Medulla oblongata (tissue), 1 donor: Measurements from ENCODE around the gene KRT6A.

Source experiments
- DNase-seq: peaks from one replicate; pipeline ENCODE4 v3.0.0-alpha.2; 2015; ENCODE audit errors: extremely low spot score

KRT6A gene

DNA sequence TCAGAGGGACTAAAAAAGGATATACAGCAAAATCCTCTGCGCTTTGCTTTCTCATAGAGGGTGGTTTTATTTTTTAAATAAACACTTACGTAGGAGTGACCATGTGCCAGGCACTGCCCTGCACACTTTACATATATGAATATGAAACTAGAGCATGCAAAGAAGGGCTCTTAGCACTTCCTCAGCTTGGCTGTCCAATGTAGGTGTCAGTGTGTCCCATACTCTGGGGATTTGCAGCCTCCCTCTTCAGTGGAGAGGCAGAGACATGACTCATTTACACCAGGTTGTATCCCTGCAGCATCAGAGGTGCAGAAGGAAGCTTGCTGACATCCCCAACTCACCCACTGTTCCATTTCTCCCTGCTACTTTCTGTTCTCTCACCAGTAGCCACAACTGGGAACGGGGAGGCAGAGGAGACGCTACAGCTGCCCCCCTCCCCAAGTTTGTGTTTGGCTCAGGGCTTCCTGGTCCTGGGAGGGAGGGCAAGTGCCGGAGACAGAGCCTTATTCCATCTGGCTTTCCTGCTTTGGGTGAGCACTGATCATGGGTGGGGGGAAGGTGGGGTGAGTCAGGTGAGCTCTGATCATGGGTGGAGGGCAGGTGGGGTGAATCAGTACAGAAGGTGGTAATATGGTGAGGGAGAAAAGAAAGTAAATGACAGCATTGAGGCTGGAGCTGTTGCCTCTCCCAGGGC, 32.0 kb upstream of the KRT6A start:
- DNase-seq = no peak

DNA sequence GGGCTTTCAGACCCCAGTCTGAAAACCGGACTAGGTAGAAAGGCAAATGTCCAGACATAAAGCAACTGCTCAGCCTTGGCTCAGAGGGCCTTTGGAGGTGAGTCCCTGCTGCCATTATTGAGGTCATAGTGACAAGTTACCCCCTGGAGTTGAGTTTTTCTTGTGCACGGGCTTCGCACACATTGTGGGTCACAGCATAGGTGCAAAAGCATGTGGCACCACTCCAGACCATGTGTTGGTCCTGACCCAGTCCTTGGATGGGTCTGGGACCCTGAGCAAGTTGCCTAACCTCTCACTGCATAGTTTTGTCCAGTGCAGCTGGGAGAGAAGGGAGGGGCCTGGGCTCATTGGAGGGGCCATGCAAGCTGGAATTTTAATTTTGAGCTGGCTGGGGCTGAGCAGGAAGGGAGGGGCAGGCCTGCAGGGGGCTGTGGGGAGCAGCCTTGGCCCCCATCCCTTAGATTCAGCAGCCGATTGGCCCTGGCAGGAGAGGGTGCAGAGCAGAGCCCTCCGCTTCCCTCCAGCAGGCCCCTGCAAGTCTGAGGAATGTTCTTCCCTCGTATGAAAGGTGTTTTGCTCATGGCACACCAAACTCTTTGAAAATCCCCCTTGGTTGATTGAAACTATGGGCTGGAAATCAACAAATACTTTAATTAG, 31.3 kb upstream of the KRT6A start:
- no peak for DNase-seq

DNA sequence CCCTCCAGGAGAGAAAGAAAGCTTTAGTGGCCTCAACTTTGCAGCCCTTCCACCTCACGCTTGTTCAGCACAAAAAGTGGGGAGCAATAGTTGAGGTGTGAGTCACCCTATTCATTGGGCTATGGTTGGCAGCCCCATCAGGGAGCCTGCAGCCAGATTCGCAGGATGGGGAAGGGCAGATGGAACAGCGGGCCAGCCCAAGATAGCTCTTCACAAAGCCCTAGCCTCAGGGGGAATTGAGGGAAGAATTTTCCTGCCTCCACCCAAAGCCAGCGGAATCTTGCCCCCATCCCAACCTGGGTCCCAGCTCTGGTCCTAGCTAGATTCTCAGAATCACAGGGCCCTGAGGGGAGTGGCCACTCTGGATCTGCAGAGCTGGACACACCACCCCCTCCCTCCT, 30.8 kb upstream of the KRT6A start:
- DNase-seq = no peak

DNA sequence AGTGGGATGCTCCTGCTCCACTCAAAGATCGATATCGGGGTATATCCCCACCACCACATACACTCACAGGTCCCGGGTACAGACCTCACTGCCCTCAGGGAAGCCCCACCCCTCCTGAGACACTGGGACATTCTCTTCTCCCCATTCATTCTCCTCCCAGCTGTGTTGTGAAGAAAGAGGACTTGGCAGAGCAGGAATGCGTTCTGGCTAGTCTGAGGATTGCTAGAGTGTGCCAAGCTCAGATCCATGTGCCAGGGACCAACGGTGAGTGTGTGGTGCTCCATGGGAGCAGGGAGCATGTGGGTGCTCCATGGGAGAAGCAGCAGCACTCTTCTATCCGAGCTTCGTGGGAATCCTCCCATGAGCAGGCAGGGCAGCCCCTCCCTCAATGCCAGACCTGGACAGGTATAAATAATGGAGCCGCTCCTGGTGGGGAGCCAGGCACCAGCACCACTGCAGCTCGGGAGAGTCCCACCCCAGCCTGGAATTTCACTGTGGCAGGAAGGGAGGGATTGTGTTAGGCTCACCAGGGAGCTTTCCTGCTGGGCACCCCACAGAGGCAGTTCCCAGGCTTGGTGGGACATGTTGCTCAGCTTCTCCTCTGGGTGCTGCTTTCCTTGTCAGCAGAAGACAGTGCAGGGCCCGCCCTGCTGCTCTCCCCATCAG, 29.4 kb upstream of the KRT6A start:
- DNase-seq = peak; percentile 28

DNA sequence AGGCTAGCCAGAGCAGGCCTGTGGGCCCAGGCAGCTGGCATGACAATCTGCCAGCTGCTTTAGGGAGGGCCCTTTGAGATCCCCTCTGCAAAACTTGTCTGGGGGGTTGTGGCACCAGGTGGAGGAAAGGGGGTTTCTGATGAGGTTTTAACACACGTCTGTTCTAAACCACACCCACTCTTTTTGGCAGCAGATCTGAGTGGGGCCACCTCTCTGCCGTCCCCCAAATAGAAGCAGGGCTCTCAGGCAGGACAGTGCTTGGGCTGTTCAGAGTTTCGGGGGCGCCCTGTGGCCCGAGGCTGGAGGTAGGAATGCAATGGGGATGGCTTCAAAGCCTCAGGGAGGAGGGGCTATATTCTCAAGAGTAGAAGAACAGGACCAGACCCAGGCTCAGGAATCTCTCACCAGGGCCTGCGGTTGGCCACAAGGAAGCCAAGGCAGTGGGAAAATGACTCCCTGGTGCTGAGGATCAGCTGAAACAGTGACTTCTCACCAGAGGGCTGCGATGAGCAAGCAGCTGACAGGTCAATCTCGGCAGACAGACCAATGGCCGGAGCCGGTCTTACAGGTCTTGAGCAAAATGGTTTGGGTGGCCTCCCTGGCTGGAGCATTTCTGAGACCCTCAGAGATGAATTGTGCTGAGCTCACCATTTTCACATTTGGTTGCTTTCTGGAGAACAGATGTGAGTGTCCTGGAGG, 28.7 kb upstream of the KRT6A start:
- no peak for DNase-seq

DNA sequence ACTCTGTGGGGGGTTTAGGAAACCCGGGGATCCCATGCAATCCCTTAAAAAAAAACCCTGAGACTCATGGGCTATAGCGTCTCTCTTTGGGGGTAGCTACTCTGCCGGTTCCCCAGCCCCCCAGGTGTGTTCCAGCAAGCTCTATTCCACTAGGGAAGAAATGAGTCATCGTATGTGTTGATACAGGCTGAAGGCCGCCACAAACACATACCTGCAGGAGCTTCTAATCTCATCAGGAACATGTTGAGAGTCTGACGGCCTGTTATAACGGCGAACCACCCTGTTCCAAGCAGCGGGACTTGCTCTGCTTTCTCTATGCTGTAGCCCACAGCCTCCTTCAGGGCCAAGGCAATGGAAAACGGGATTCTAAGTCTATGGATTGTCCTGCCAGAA, 28.1 kb upstream of the KRT6A start:
- DNase-seq = no peak

DNA sequence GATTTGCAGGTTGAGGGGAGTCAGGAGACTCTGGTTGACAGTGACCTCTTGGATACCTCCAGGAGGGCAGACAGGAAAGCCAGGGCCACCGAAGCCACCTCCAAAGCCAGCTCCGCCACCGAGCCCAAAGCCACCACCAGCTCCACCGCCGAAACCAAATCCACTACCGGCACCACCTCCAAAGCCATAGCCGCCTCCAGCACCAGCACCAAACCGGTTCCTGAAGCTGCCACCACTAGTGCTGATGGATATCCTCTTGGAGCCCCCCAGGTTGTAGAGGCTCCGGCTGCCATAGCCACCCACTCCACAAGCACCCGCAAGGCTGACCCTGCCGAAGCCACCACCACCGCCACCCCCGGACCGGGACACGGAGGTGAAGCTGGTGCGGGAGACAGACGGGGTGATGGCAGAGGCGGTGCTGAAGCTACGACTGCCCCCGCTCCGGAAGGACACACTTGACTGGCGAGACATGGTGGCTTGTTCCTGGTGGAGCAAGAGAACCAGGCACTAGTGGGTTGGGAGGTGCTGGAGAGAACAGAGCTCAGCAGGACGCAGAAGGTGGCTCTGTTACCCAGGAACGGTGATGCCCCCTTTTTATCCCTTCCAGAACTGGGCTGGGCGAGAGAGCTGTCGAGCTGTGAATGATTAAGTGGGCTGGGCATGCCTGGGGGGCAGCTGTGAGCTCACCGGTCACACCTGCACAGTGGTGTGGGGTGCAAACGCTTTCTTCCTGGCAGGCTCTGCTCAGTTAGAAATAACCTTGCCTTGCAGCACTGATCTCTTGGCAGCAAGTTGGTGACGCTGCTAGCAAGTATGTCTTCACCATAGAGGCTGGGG, 27.0 kb upstream of the KRT6A start, which contains the start of gene KRT5:
Gene KRT5 (minus strand): TSS at position 569 of the 837 bp plus-strand sequence. CDS start 98 bp downstream, at position 471.
- no peak for DNase-seq

DNA sequence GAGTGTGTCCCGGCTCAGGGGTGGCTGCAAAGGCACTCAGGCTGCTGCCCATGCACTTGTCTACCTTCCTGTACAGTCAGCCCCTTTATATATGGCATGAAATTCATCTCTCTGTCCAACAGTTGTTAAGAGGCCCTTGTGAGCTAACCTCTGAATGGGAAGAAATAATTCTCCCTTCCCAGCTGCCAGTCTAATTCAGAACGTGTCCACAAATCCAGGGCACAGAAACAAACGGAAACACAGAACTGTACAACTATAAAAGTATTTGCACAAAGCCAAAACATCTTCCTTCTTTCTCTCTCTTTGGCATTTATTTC, 26.3 kb upstream of the KRT6A start:
- no peak for DNase-seq

DNA sequence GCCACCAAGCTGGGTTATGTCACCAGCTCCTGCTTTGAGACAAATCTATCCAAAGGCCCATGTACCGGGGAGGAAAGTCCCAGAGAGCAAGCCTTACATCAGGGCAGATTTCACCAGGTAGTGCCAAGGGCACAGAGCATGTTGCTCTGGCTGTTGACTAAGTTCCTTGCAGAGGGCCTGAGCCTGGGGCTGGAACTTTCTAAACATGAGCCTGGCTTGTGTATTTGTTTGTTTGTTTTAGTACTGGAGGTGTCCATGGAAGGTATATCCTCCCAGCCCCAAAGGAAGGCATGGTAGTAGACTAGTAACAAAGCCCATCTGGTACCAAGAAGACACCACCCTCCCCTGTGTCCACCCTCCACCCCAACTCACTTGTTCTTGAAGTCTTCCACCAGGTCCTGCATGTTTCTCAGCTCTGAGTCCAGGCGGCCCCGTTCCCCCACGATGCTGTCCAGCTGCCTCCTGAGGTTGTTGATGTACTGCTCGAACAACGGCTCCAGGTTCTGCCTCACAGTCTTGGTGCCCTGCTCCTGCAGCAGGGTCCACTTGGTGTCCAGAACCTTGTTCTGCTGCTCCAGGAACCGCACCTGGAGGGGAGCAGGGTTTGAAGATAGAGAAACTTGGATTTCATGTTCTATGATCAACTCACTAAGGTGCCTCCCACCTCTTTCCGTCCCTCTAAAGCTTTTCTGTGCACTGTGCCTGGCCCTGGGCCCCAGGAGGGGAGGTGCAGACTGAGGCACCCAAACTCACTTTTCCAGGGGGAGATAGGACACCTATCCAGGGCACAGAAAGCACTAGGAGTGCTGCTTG, 25.7 kb upstream of the KRT6A start:
- no peak for DNase-seq

DNA sequence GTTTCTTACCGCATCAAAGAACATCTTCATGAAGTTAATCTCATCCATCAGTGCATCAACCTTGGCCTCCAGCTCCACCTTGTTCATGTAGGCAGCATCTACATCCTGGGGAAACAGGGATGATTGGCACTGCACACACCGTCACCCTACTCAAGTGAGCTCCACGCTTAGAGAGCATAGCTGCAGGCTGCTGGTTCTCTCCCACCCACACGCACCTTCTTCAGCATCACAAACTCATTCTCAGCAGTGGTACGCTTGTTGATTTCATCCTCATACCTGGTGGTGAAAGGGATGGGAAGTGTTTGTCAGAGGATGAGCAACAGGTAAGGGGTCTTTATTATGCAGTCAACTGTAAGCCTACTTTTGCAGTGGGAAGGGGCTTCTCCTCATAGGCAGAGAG, 24.8 kb upstream of the KRT6A start:
- no peak for DNase-seq

DNA sequence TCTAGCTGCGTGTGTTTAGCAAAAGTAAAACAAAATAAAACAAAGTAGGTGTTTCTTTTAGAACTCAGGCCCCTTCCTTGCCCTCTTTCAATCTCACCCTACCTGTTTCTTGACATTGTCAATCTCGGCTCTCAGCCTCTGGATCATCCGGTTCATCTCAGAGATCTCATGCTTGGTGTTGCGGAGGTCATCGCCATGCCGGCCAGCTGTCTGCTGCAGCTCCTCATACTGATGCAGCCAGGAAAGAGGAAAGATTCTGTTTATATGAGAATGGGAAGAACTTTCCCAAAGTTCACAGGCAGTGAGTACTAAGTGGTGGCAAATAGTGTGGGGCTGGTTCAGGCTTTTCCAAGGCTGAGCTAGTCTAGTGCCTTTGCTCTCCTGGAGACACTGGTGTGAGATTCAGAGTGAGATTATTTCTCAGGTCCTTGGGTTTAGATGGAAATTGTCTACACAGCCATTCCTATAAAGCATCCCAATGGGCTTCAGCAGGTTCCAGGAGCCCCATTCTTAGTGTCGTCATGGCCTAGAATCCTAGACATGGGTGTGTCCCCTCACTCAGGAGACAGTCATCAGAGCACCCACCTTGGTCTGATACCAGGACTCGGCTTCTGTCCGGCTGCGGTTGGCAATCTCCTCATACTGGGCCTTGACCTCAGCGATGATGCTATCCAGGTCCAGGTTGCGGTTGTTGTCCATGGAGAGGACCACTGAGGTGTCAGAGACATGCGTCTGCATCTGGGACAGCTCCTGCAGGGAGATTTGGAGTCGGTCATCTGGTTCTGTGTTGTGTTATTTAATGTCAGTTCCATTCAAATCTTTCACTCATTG, 24.2 kb upstream of the KRT6A start:
- no peak for DNase-seq

DNA sequence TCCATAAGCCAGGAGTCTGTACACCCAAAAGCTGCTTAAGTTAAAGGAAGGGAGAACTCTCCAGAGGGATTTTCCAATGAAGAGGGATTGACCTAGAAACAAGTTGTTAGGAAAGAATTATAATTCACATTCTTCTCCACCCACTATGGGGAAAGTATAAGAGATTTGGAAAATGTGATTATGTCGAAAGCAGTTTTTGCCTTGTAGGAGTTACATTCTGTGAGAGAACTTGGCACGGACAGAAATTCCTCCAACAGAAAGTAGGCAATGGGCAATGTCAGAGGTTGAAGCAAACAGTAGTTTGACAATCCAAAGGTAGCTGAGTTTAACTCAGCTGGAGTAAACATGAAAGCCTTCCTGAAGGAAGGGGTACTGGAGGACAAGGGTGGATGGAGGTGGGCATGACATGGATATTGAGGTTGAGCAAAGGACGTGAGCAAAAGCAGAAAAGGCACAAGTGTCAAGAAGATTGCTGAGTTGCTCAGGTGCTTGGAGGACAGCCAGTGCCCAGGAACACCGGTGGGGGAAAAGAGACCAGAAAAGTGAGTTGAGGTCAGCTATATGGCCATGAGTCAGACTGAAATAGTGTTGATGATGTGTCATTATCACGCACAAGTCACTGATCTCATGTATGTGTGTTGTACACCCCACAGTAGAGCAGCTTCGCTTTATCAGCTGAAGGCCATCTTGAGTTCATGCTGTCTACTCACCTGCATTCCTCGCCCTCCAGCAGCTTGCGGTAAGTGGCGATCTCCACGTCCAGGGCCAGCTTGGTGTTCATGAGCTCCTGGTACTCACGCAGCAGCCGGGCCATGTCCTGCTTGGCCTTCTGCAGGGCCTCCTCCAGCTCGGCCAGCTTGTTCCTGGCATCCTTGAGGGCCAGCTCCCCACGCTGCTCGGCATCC, 23.1 kb upstream of the KRT6A start:
- DNase-seq = no peak

DNA sequence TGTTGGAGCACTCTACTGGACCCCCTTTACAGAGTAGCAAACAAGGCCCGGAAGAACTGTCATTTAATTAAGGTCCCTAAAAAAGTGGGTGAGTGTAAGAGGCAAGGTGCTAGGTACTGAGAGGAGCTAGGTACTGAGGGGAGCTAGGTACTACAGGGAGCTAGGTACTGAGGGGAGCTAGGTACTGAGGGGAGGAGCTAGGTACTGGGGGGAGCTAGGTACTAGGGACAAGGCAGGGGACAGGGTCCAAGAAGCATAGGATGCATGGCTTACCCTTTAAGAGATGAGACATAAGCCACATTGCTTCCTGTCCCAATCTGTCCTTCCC, 22.2 kb upstream of the KRT6A start:
- no peak for DNase-seq

DNA sequence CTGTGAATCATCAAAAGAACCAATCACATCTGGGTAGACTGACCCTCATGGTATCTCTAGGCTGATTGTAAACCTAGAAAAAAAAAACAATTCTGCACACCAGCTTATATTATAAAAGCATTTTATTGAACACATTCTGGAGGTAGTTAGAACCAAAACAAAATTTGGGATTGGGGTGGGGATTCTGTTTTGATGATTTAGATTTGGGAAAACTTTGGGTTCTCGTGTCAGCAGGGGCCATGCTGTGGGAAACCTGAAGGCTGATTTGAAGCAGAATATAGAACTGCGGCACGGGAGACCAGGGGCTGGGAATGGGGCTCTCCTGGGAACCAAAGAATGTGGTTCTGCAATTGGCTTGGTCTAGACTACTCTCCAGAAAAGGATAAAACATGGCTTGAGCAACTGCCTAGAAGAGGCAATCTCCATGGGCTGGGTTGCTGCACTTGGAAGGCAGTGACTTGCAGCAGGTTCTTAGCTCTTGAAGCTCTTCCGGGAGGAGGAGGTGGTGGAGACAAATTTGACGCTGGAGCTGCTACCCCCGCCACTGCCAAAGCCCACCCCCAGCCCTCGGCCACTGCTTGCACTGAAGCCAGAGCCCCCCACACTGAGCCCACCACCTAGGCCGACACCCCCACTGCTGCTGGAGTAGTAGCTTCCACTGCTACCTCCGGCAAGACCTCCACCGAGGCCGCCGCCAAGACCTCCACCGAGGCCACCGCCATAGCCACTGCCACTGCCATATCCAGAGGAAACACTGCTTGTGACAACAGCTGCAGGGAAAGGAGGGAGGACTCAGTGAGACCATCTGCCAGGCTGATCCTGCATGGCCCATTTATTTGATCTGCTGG, 21.6 kb upstream of the KRT6A start:
- no peak for DNase-seq

DNA sequence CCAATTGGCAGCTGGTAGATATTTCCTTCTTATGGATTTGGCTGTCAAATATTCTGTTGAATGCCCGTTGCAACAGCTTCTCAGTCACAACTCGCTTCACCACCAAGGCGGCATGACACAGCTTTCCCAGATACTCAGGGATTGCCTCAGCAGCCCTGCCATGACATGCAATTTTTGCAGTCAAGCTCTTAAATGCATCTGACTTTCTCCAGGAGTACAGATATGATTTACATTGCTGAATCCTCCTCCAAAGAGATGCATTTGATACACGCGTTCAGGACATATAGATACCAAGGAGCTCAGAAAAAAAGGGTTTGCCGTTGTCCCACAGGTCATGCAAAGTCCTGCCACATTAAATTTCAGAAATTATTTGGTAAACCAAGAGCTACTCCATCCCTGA, 20.7 kb upstream of the KRT6A start:
- DNase-seq = no peak

DNA sequence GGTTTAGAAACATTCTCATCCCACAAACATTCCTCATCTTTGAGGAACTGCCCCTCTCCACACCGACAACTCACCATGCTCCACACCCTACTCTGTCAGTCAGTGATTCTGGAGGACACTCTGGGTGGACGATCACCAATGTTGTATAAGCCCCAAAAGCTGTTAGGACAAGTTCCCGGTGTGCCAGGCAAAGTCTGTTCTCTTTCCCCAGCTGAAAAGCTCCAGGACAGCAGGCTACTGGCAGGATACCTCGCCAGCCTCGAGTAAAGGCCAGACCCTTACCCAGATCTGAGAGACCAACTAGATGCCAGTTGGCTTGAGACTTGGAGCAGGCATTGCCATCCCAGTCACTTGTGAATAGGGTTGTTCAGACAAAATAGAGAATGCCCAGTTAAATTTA, 15.2 kb upstream of the KRT6A start:
- DNase-seq = no peak

DNA sequence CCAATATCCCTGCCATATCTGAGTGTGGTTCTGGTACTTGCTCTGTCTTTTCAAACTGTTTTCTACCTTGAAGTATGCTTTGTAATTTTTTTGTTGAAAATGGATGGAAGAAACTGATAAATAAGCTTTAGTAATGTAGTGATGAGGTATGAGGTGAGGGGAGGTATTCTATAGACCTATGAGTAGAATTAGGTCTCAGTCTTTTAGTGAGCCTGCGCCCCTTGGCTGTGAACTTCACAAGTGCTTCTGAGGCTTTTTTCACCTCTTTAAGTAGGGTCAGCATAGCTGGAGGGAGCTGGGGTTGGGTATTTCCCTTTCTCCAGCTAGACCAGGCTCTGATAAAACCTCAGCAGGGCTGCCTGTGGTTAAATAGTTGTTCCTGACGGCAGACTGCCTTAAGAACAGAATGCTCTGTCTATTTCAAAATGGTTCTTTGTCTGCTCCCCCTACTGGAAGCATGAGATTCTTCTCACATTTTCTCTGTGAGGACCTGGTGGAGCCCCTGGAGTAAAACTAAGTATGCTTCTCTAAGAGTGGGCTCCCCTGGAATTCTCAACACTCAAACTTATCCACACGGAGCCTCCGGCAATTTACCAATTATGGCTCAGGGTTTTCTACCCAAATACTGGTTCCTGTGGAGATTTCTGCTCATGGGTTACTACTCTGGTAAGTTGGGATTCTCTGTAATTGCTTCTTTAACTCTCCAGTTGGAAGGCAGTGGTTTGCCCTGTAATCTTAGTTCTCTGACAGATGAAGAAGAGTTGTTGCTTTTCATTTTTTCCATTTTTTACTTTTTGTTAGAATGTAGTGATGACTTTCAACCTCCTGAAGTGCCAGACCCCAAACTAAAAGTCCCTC, 14.0 kb upstream of the KRT6A start:
- peak; percentile 52 for DNase-seq
